GM19324 (cell line): ENCODE measurements around the gene HAND2.

Experiments used
- ATAC-seq: cut with Tn5 transposase; IDR thresholded peaks from one replicate; pipeline ENCODE4 v1.9.1; 2021; ENCODE audit warnings: mild to moderate bottlenecking, moderate library complexity; ENCODE audit not compliant: unreplicated experiment, low FRiP score

Gene HAND2

GRCh38 chr4:173504181-173504503 lies 25.9 kb downstream of the HAND2 start:
- ATAC-seq: no peak

- ATAC-seq: no peak
Observed at GRCh38 chr4:173503330-173504180, 26.5 kb downstream of the HAND2 start.

- no peak for ATAC-seq
Observed at GRCh38 chr4:173502282-173502681, 27.7 kb downstream of the HAND2 start.

- no peak for ATAC-seq
Observed at GRCh38 chr4:173501592-173502150, 28.4 kb downstream of the HAND2 start.

GRCh38 chr4:173500841-173501591 lies 29.0 kb downstream of the HAND2 start:
- no peak for ATAC-seq

GRCh38 chr4:173499658-173500535 lies 30.1 kb downstream of the HAND2 start:
- no peak for ATAC-seq

- no peak for ATAC-seq
Observed at GRCh38 chr4:173498771-173499170, 31.3 kb downstream of the HAND2 start.

GRCh38 chr4:173498023-173498422 lies 32.0 kb downstream of the HAND2 start:
- ATAC-seq: peak; percentile 53

- ATAC-seq: peak; percentile 83
Observed at GRCh38 chr4:173494013-173494970, 35.7 kb downstream of the HAND2 start.

- no peak for ATAC-seq
Observed at GRCh38 chr4:173493041-173493440, 37.0 kb downstream of the HAND2 start.

- no peak for ATAC-seq
Observed at GRCh38 chr4:173492315-173492714, 37.7 kb downstream of the HAND2 start.

- ATAC-seq: no peak
Observed at GRCh38 chr4:173490817-173491528, 39.1 kb downstream of the HAND2 start.

GRCh38 chr4:173490256-173490655 lies 39.8 kb downstream of the HAND2 start:
- ATAC-seq: no peak

- ATAC-seq: no peak
Observed at GRCh38 chr4:173489514-173489913, 40.5 kb downstream of the HAND2 start.

- no peak for ATAC-seq
Observed at GRCh38 chr4:173488656-173489055, 41.4 kb downstream of the HAND2 start.

GRCh38 chr4:173488074-173488473 lies 42.0 kb downstream of the HAND2 start:
- ATAC-seq: no peak

- no peak for ATAC-seq
Observed at GRCh38 chr4:173486714-173487392, 43.2 kb downstream of the HAND2 start.

- ATAC-seq: no peak
Observed at GRCh38 chr4:173485164-173485563, 44.9 kb downstream of the HAND2 start.
